K562 treated with DMSO at 1 percent for 24 hours (cell line): ENCODE results near the gene GNL2. TPM values are rescaled to one million over a fixed set of nuclear protein-coding genes. Genes with fewer than 3 reads are reported as not detected.

ENCODE experiments used
- total RNA-seq: library from RNA; unstranded; fragments of 300-600 nt; gene quantifications from 2 replicates; pipeline ENCODE4 v1.2.3, GENCODE V29; 2022; ENCODE audit warnings: low read depth; ENCODE audit not compliant: insufficient read depth

GNL2 gene
- total RNA-seq, result 68.6 and 84.5 TPM in 2 replicates

GRCh38 chr1:37595440-37596181, at the start of gene GNL2:
GNL2 (minus strand) TSS chr1:37595937; CDS start chr1:37595822, 115 bp downstream.

GRCh38 chr1:37634244-37634991, 38.7 kb upstream of the GNL2 start, which contains the start of gene RSPO1:
RSPO1 (minus strand) TSS chr1:37634892; CDS start chr1:37629661, 5,231 bp downstream.

GRCh38 chr1:37556712-37557196, 39.0 kb downstream of the GNL2 start, which contains the start of gene DNALI1:
DNALI1 (plus strand) TSS chr1:37556940; CDS start chr1:37556995, 55 bp downstream.

GRCh38 chr1:37553927-37554808, 41.6 kb downstream of the GNL2 start, which contains the start of gene SNIP1:
SNIP1 (minus strand) TSS chr1:37554293; CDS start chr1:37554229, 64 bp downstream.

Other genes with a start within 250 kb of the GNL2 start
- 32.6 and 33.3 TPM in 2 replicates for gene ZC3H12A, start 121.4 kb downstream of the GNL2 start, total RNA-seq
- 51.6 and 70.0 TPM in 2 replicates for gene MEAF6, start 81.2 kb downstream of the GNL2 start, total RNA-seq
- 8.9 and 11.2 TPM in 2 replicates for gene SNIP1, start 41.6 kb downstream of the GNL2 start, total RNA-seq
- 1.0 and 1.7 TPM in 2 replicates for gene DNALI1, start 39.0 kb downstream of the GNL2 start, total RNA-seq
- gene RSPO1, start 39.0 kb upstream of the GNL2 start, total RNA-seq, result not detected in 2 replicates
- 83.7 and 89.0 TPM in 2 replicates for gene CDCA8, start 96.6 kb upstream of the GNL2 start, total RNA-seq
- not detected in 2 replicates for gene EPHA10, start 169.2 kb upstream of the GNL2 start, total RNA-seq
- 0.86 and 1.2 TPM in 2 replicates for gene MANEAL, start 197.9 kb upstream of the GNL2 start, total RNA-seq
- 113 and 233 TPM in 2 replicates for gene C1orf122, start 211.9 kb upstream of the GNL2 start, total RNA-seq
- 48.8 and 52.4 TPM in 2 replicates for gene YRDC, start 212.3 kb upstream of the GNL2 start, total RNA-seq